ENCODE measurements around the gene PBLD.
"Not testable (repeated sequence)": the region's sequence is repeated elsewhere in the genome, so short reads cannot be mapped to it uniquely, and the experiment has no call there.

The PBLD gene

DNA sequence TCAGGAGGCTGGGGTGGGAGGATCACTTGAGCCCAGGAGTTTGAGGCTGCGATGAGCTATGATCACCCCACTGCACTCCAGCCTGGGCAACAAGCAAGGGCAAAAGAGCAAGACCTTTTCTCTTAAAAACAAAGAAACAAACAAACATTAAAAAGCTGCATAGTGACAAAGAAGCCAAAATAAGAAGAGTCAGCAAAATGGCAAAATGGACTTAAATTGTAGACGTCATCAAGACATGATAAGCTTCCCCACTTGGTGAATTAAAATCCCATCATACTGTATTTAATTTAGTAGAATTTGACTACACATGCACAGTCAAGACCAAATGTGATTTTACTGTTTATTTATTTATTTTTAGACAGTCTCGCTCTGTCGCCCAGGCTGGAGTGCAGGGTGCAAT, 52.0 kb downstream of the PBLD start:
- peaks cover 3% of the 10 kb centered on the region; the same call in 1 of the 2 replicates for H3K9me3 ChIP-seq (ENCODE audit: low read length)
- H3K79me2 ChIP-seq (ENCODE audit: insufficient read depth, low read length), result no peaks in the 10 kb centered on the region
- TF ChIP-seq EZH2 (IDR thresholded peaks at IDR 0.05; ENCODE audit: borderline replicate concordance, low read length), result no peak
- TF ChIP-seq CTCF (IDR thresholded peaks at IDR 0.05; ENCODE audit: low read length), result no peak
- H3K36me3 ChIP-seq (ENCODE audit: insufficient read depth, low read length), result no peaks in the 10 kb centered on the region
- no peaks in the 10 kb centered on the region for H3K27me3 ChIP-seq (ENCODE audit: insufficient read depth, low read length)
- H4K20me1 ChIP-seq (ENCODE audit: insufficient read depth, low read length), result no peaks in the 10 kb centered on the region
- no peak overlapping the region for H3K9ac ChIP-seq (ENCODE audit: low read length)
- H3K4me3 ChIP-seq (ENCODE audit: low read depth, low read length, poor library complexity, severe bottlenecking), result no peak overlapping the region
- no peak overlapping the region for H3K4me2 ChIP-seq (ENCODE audit: low read length)
- no peak overlapping the region for H3K27ac ChIP-seq (ENCODE audit: low read depth, low read length, poor library complexity, severe bottlenecking)
- H3F3A ChIP-seq (ENCODE audit: insufficient read depth, low read length), result no peaks in the 10 kb centered on the region
- H2AFZ ChIP-seq (ENCODE audit: low read length), result no peak overlapping the region
- H3K9me2 ChIP-seq (ENCODE audit: low read depth, low read length), result no peaks in the 10 kb centered on the region
- peaks cover 19% of the 10 kb centered on the region for H3K4me1 ChIP-seq (ENCODE audit: insufficient read depth, low read length, severe bottlenecking)

GRCh38 chr10:68278906-68279753, 53.6 kb downstream of the PBLD start:
- H3K9me2 ChIP-seq (ENCODE audit: low read depth, low read length); H3K27me3 ChIP-seq (ENCODE audit: insufficient read depth, low read length); H3K9me3 ChIP-seq (ENCODE audit: low read length); H3F3A ChIP-seq (ENCODE audit: insufficient read depth, low read length); H3K4me2 ChIP-seq (ENCODE audit: low read length); H3K27ac ChIP-seq (ENCODE audit: low read depth, low read length, poor library complexity, severe bottlenecking); H3K9ac ChIP-seq (ENCODE audit: low read length); H3K79me2 ChIP-seq (ENCODE audit: insufficient read depth, low read length); H3K4me3 ChIP-seq (ENCODE audit: low read depth, low read length, poor library complexity, severe bottlenecking); H3K36me3 ChIP-seq (ENCODE audit: insufficient read depth, low read length); H4K20me1 ChIP-seq (ENCODE audit: insufficient read depth, low read length); H2AFZ ChIP-seq (ENCODE audit: low read length); H3K4me1 ChIP-seq (ENCODE audit: insufficient read depth, low read length, severe bottlenecking): not testable (repeated sequence)

GRCh38 chr10:68277814-68278213, 54.9 kb downstream of the PBLD start:
- not testable (repeated sequence) for H4K20me1 ChIP-seq (ENCODE audit: insufficient read depth, low read length); H3K27me3 ChIP-seq (ENCODE audit: insufficient read depth, low read length); H3K9me3 ChIP-seq (ENCODE audit: low read length); H3K4me2 ChIP-seq (ENCODE audit: low read length); H3K4me1 ChIP-seq (ENCODE audit: insufficient read depth, low read length, severe bottlenecking); H3K79me2 ChIP-seq (ENCODE audit: insufficient read depth, low read length); H3K9me2 ChIP-seq (ENCODE audit: low read depth, low read length); H3K9ac ChIP-seq (ENCODE audit: low read length); H2AFZ ChIP-seq (ENCODE audit: low read length); H3K4me3 ChIP-seq (ENCODE audit: low read depth, low read length, poor library complexity, severe bottlenecking); H3K36me3 ChIP-seq (ENCODE audit: insufficient read depth, low read length); H3K27ac ChIP-seq (ENCODE audit: low read depth, low read length, poor library complexity, severe bottlenecking); H3F3A ChIP-seq (ENCODE audit: insufficient read depth, low read length)

- H3K4me1 ChIP-seq (ENCODE audit: insufficient read depth, low read length, severe bottlenecking), result peaks cover 4% of the 10 kb centered on the region
- no peak overlapping the region for H3K4me2 ChIP-seq (ENCODE audit: low read length)
- no peaks in the 10 kb centered on the region for H4K20me1 ChIP-seq (ENCODE audit: insufficient read depth, low read length)
- H3K27ac ChIP-seq (ENCODE audit: low read depth, low read length, poor library complexity, severe bottlenecking), result no peak overlapping the region
- no peaks in the 10 kb centered on the region for H3F3A ChIP-seq (ENCODE audit: insufficient read depth, low read length)
- TF ChIP-seq EZH2 (IDR thresholded peaks at IDR 0.05; ENCODE audit: borderline replicate concordance, low read length) (no peak), CTCF (IDR thresholded peaks at IDR 0.05; ENCODE audit: low read length) (no peak)
- no peaks in the 10 kb centered on the region for H3K9me2 ChIP-seq (ENCODE audit: low read depth, low read length)
- H3K4me3 ChIP-seq (ENCODE audit: low read depth, low read length, poor library complexity, severe bottlenecking), result no peak overlapping the region
- H3K36me3 ChIP-seq (ENCODE audit: insufficient read depth, low read length), result no peaks in the 10 kb centered on the region
- H3K27me3 ChIP-seq (ENCODE audit: insufficient read depth, low read length), result no peaks in the 10 kb centered on the region
- no peak overlapping the region for H3K9ac ChIP-seq (ENCODE audit: low read length)
- no peaks in the 10 kb centered on the region for H3K79me2 ChIP-seq (ENCODE audit: insufficient read depth, low read length)
- H2AFZ ChIP-seq (ENCODE audit: low read length), result no peak overlapping the region
- H3K9me3 ChIP-seq (ENCODE audit: low read length), result peaks cover 3% of the 10 kb centered on the region; the same call in 1 of the 2 replicates
Observed at GRCh38 chr10:68276224-68276623, 56.5 kb downstream of the PBLD start.
